CD14-positive monocyte (primary cell): Measurements from ENCODE around the gene FLT3LG. TPM values are rescaled to one million over a fixed set of nuclear protein-coding genes. Genes with fewer than 3 reads are reported as not detected.

Source experiments
- DNase-seq, 3 donors: peaks; one replicate each; pipeline ENCODE4 v3.0.0-alpha.2; 2011 to 2022
- H2AFZ ChIP-seq: 2 replicates; pipeline ENCODE4 v1.6.0; 2012; ENCODE audit warnings: mild to moderate bottlenecking, low read depth, low read length, inconsistent platforms; ENCODE audit not compliant: insufficient read depth, poor library complexity, severe bottlenecking
- H3K27ac ChIP-seq, 2 donors: 1 replicate in 1 of 2; 2 replicates in 1 of 2; pipeline ENCODE4 v1.5.1; 2012 to 2013; ENCODE audit warnings: low read length in 2 of 2, control low read depth in 1 of 2, inconsistent platforms in 1 of 2, low read depth in 1 of 2, mild to moderate bottlenecking in 1 of 2
- H3K27me3 ChIP-seq, 2 donors: one replicate each; pipeline versions ENCODE4 v1.6.0 to v1.6.1; 2011 to 2013; ENCODE audit warnings: low read length in 2 of 2; ENCODE audit not compliant: control insufficient read depth in 2 of 2, insufficient read depth in 2 of 2
- H3K36me3 ChIP-seq, 2 donors: replicated peaks in 1 of 2; 1 replicate in 1 of 2; 2 replicates in 1 of 2; pipeline versions ENCODE4 v1.5.1 to v1.6.1; 2012 to 2013; ENCODE audit warnings: low read length in 2 of 2, control low read depth in 1 of 2, inconsistent platforms in 1 of 2, mild to moderate bottlenecking in 1 of 2; ENCODE audit not compliant: insufficient read depth in 2 of 2, control insufficient read depth in 1 of 2
- H3K4me1 ChIP-seq, 2 donors: 1 replicate in 1 of 2; 2 replicates in 1 of 2; pipeline versions ENCODE4 v1.5.1 to v1.6.1; 2012 to 2013; ENCODE audit warnings: low read length in 2 of 2, control low read depth in 1 of 2, inconsistent platforms in 1 of 2, mild to moderate bottlenecking in 1 of 2, moderate library complexity in 1 of 2; ENCODE audit not compliant: insufficient read depth in 2 of 2, control insufficient read depth in 1 of 2
- H3K4me2 ChIP-seq: replicated peaks from 2 replicates; pipeline ENCODE3; 2012; ENCODE audit warnings: low read length, moderate library complexity, mild to moderate bottlenecking; ENCODE audit not compliant: poor library complexity, severe bottlenecking; ENCODE audit errors: extremely low read depth
- H3K4me3 ChIP-seq, 3 experiments: fragments of 200-600 bp in 1 of 3; sonication (generic) in 1 of 3; replicated peaks in 1 of 3; 1 replicate in 2 of 3; 2 replicates in 1 of 3; pipeline ENCODE4 v1.5.1; 2011 to 2013; ENCODE audit warnings: low read length in 3 of 3, mild to moderate bottlenecking in 3 of 3, control low read depth in 2 of 3, low read depth in 2 of 3, inconsistent platforms in 1 of 3, moderate library complexity in 1 of 3
- H3K79me2 ChIP-seq: 2 replicates; pipeline ENCODE4 v1.6.0; 2012; ENCODE audit warnings: mild to moderate bottlenecking, control low read depth, inconsistent platforms, low read length, moderate library complexity; ENCODE audit not compliant: insufficient read depth
- H3K9ac ChIP-seq: 2 replicates; pipeline ENCODE4 v1.6.0; 2017; ENCODE audit warnings: low read length, mild to moderate bottlenecking; ENCODE audit not compliant: insufficient read depth, poor library complexity, severe bottlenecking
- H3K9me3 ChIP-seq, 2 donors: replicated peaks in 1 of 2; 1 replicate in 1 of 2; 2 replicates in 1 of 2; pipeline versions ENCODE4 v1.5.1 to v1.6.1; 2012 to 2013; ENCODE audit warnings: low read length in 2 of 2, control low read depth in 1 of 2; ENCODE audit not compliant: control insufficient read depth in 1 of 2, insufficient read depth in 1 of 2
- H4K20me1 ChIP-seq: 2 replicates; pipeline ENCODE4 v1.6.0; 2012; ENCODE audit warnings: mild to moderate bottlenecking, low read length, control low read depth, moderate library complexity; ENCODE audit not compliant: insufficient read depth
- H3K27ac Mint-ChIP-seq, 7 donors: one replicate each; pipeline ENCODE4 v1.8.0; 2020; ENCODE audit warnings: mild to moderate bottlenecking in 7 of 7, mixed read lengths in 7 of 7, moderate library complexity in 6 of 7, inconsistent platforms in 2 of 7
- H3K27me3 Mint-ChIP-seq, 3 donors: one replicate each; pipeline ENCODE4 v1.8.0; 2021 to 2022; ENCODE audit warnings: low read depth in 3 of 3, mild to moderate bottlenecking in 3 of 3, mixed read lengths in 3 of 3, moderate library complexity in 3 of 3, inconsistent platforms in 1 of 3
- H3K36me3 Mint-ChIP-seq, 2 donors: one replicate each; pipeline ENCODE4 v1.8.0; 2020; ENCODE audit warnings: mixed read lengths in 2 of 2, inconsistent platforms in 1 of 2, mild to moderate bottlenecking in 1 of 2
- H3K4me1 Mint-ChIP-seq: one replicate; pipeline ENCODE4 v1.8.0; 2020; ENCODE audit warnings: mild to moderate bottlenecking, mixed read lengths
- H3K4me3 Mint-ChIP-seq, 2 donors: one replicate each; pipeline ENCODE4 v1.8.0; 2020; ENCODE audit warnings: mild to moderate bottlenecking in 2 of 2, mixed read lengths in 2 of 2, moderate library complexity in 1 of 2
- H3K9me3 Mint-ChIP-seq, 7 donors: one replicate each; pipeline ENCODE4 v1.8.0; 2020 to 2022; ENCODE audit warnings: mixed read lengths in 7 of 7, mild to moderate bottlenecking in 6 of 7, moderate library complexity in 6 of 7, inconsistent platforms in 2 of 7
- WGBS: methylation state at CpG from one replicate; pipeline ENCODE4 v1.1.5; 2013; ENCODE audit warnings: missing lambda C conversion rate; ENCODE audit not compliant: insufficient coverage; 5-methylcytosine and 5-hydroxymethylcytosine counted together
- intact Hi-C, 2 donors: fragments of 100-400 bp; cut with micrococcal nuclease; formaldehyde crosslinking; loops; one replicate each; pipeline versions ENCODE4 v1.15.0 to v1.15.1; 2023
- polyA plus RNA-seq, 3 donors: library from polyadenylated mRNA; depleted of rRNA in 1 of 3; unstranded in 2 of 3; stranded (reverse) in 1 of 3; fragments of 300-500 nt in 2 of 3; fragments of >200 nt in 1 of 3; fragmentation: Illumina TruSeq in 2 of 3; gene quantifications; 1 replicate in 2 of 3; 2 replicates in 1 of 3; pipeline ENCODE4 v1.2.3, GENCODE V29; 2012 to 2021
- TF ChIP-seq, protein P1 (sequence below): fragments of 200-600 bp; IDR thresholded peaks from one replicate; pipeline ENCODE4 v1.8.0; 2022; ENCODE audit warnings: antibody characterized with exemption, mild to moderate bottlenecking

The FLT3LG gene
- polyA plus RNA-seq, 3 donors, result 5.0 to 13.8 (median 6.9) TPM

- Mint-ChIP-seq H3K27me3 (peaks cover 0 to 7% (median 1%) of the 10 kb centered on the region in 3 donors), H3K4me1 (peaks cover 6% of the 10 kb centered on the region), H3K4me3 (no peak overlapping the region), H3K27ac (peak overlapping the region in 1 of 7 donors; percentile 35), H3K9me3 (peaks cover 0 to 2% (median 0%) of the 10 kb centered on the region in 7 donors), H3K36me3 (peaks cover 0 to 11% of the 10 kb centered on the region in 2 donors)
- TF ChIP-seq, protein P1, sequence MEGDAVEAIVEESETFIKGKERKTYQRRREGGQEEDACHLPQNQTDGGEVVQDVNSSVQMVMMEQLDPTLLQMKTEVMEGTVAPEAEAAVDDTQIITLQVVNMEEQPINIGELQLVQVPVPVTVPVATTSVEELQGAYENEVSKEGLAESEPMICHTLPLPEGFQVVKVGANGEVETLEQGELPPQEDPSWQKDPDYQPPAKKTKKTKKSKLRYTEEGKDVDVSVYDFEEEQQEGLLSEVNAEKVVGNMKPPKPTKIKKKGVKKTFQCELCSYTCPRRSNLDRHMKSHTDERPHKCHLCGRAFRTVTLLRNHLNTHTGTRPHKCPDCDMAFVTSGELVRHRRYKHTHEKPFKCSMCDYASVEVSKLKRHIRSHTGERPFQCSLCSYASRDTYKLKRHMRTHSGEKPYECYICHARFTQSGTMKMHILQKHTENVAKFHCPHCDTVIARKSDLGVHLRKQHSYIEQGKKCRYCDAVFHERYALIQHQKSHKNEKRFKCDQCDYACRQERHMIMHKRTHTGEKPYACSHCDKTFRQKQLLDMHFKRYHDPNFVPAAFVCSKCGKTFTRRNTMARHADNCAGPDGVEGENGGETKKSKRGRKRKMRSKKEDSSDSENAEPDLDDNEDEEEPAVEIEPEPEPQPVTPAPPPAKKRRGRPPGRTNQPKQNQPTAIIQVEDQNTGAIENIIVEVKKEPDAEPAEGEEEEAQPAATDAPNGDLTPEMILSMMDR, result no peak
- H3K4me2 ChIP-seq, result no peak overlapping the region
- no peaks in the 10 kb centered on the region for H4K20me1 ChIP-seq
- no peaks in the 10 kb centered on the region for H3K27me3 ChIP-seq
- H3K4me1 ChIP-seq, result peaks cover 0 to 3% of the 10 kb centered on the region in 2 donors
- no peak for DNase-seq
- no peaks in the 10 kb centered on the region for H3K9me3 ChIP-seq
- no peak overlapping the region for H2AFZ ChIP-seq
- H3K27ac ChIP-seq, result no peak overlapping the region
- H3K9ac ChIP-seq, result no peak overlapping the region
- WGBS, result 83% methylated on average over 5 of the region's 7 CpGs
- intact Hi-C loops, result no loop called here
- no peak overlapping the region for H3K4me3 ChIP-seq
- H3K79me2 ChIP-seq, result no peaks in the 10 kb centered on the region
- no peaks in the 10 kb centered on the region for H3K36me3 ChIP-seq
Observed at GRCh38 chr19:49481020-49481683, 7.1 kb downstream of the FLT3LG start.

DNA sequence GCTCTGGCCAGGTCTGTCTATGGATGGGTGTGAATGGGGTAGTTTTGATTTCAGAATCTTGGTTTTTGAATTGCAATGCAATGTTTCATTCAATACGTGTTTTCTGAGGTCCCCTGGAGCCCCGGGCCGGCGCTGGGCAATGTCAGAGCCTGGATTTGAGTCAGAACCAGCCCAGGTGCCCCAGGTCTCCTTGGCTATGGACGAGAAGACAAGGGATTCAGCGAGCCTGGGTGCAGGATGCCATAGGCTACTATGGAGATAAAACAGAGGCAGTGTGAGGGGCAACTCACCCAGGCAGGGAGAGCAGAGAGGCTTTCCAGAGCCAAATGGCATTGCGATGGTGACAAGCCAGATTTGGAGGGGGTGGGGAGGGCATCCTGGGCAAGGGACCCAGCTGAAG lies 12.2 kb downstream of the FLT3LG start:
- Mint-ChIP-seq H3K9me3 (peaks cover 0 to 5% (median 0%) of the 10 kb centered on the region in 7 donors), H3K4me1 (peaks cover 23% of the 10 kb centered on the region), H3K36me3 (peaks cover 23 to 28% of the 10 kb centered on the region in 2 donors), H3K4me3 (no peak overlapping the region), H3K27ac (peak overlapping the region in 4 of 7 donors; percentile 30 to 81 (median 52)), H3K27me3 (peaks cover 0 to 7% (median 1%) of the 10 kb centered on the region in 3 donors)
- 96% methylated on average over 7 of the region's 7 CpGs for WGBS
- H3K4me3 ChIP-seq, result no peak overlapping the region
- intact Hi-C loops, result loop anchor here in 1 of 2 donors (5.0 kb wide), 1 partner anchor 34 kb away; the partner anchor contains the start of genes ALDH16A1 and PIH1D1
- H3K9me3 ChIP-seq, result no peaks in the 10 kb centered on the region
- no peak for DNase-seq
- peaks cover 22 to 23% of the 10 kb centered on the region in 2 donors for H3K36me3 ChIP-seq
- peaks cover 37% of the 10 kb centered on the region for H4K20me1 ChIP-seq
- no peak overlapping the region for H3K27ac ChIP-seq
- H3K9ac ChIP-seq, result no peak overlapping the region
- H3K4me1 ChIP-seq, result peaks cover 17 to 19% of the 10 kb centered on the region in 2 donors
- TF ChIP-seq, protein P1, result no peak
- H3K4me2 ChIP-seq, result no peak overlapping the region
- peak overlapping the region; percentile 83 for H2AFZ ChIP-seq
- peaks cover 30% of the 10 kb centered on the region for H3K79me2 ChIP-seq
- no peaks in the 10 kb centered on the region for H3K27me3 ChIP-seq
